Measurements from ENCODE around the gene CLEC4F. TPM values are rescaled to one million over a fixed set of nuclear protein-coding genes. Genes with fewer than 3 reads are reported as not detected.

CLEC4F gene
- total RNA-seq, 1 donor from 2014 or later, result not detected

- H3K27me3 ChIP-seq, result peaks cover 3% of the 10 kb centered on the region
- DNase-seq (ENCODE audit: low spot score in 2 of 2), result no peak
- TF ChIP-seq, protein P1, sequence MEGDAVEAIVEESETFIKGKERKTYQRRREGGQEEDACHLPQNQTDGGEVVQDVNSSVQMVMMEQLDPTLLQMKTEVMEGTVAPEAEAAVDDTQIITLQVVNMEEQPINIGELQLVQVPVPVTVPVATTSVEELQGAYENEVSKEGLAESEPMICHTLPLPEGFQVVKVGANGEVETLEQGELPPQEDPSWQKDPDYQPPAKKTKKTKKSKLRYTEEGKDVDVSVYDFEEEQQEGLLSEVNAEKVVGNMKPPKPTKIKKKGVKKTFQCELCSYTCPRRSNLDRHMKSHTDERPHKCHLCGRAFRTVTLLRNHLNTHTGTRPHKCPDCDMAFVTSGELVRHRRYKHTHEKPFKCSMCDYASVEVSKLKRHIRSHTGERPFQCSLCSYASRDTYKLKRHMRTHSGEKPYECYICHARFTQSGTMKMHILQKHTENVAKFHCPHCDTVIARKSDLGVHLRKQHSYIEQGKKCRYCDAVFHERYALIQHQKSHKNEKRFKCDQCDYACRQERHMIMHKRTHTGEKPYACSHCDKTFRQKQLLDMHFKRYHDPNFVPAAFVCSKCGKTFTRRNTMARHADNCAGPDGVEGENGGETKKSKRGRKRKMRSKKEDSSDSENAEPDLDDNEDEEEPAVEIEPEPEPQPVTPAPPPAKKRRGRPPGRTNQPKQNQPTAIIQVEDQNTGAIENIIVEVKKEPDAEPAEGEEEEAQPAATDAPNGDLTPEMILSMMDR (IDR thresholded peaks at IDR 0.05), result no peak
- no peak overlapping the region for H3K27ac ChIP-seq
- no peak overlapping the region for H3K4me3 ChIP-seq
- peaks cover 2% of the 10 kb centered on the region in 2 donors for H3K4me1 ChIP-seq
- no peaks in the 10 kb centered on the region for H3K36me3 ChIP-seq
- no peaks in the 10 kb centered on the region for H3K9me3 ChIP-seq
- intact Hi-C loops (cut with DNase I), result no loop called here
Observed at GRCh38 chr2:70772486-70773155, 47.8 kb downstream of the CLEC4F start.

- Histone ChIP-seq H3K4me3 (no peak overlapping the region), H3K27me3 (peaks cover 8% of the 10 kb centered on the region), H3K27ac (no peak overlapping the region), H3K36me3 (no peaks in the 10 kb centered on the region), H3K9me3 (no peaks in the 10 kb centered on the region), H3K4me1 (peaks cover 10% of the 10 kb centered on the region in 2 donors)
- DNase-seq (ENCODE audit: low spot score in 2 of 2), result no peak
- intact Hi-C loops (cut with DNase I), result no loop called here
- TF ChIP-seq, protein P1 (IDR thresholded peaks at IDR 0.05), result no peak
Observed at GRCh38 chr2:70771446-70771845, 49.0 kb downstream of the CLEC4F start.

DNA sequence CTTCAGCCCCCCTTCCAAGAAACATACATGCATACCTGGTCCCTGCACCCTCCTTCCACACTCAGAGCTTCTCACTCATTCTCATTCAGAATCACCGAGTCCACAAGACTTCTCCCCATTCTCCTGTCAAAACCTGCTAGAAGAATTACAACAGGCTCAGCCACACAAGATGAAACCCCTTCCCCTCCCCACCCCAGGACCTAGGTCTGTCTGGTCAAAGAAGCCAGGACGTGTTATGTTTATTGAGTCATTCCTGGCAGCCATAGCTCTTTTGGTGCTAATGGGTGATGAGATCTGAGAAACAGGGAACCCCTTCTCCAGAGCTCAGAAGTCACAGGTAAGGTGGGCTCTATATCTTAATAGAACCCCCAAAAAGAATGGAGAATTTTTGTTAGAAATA, 50.9 kb downstream of the CLEC4F start:
- no peak overlapping the region for H3K4me3 ChIP-seq
- no peak overlapping the region for H3K27ac ChIP-seq
- TF ChIP-seq, protein P1 (IDR thresholded peaks at IDR 0.05), result no peak
- intact Hi-C loops (cut with DNase I), result no loop called here
- H3K4me1 ChIP-seq, result peaks cover 10% of the 10 kb centered on the region in 2 donors
- no peaks in the 10 kb centered on the region for H3K9me3 ChIP-seq
- no peak for DNase-seq (ENCODE audit: low spot score in 2 of 2)
- H3K36me3 ChIP-seq, result no peaks in the 10 kb centered on the region
- peaks cover 8% of the 10 kb centered on the region for H3K27me3 ChIP-seq

GRCh38 chr2:70768590-70769085, 51.8 kb downstream of the CLEC4F start:
- H3K4me3 ChIP-seq, result no peak overlapping the region
- intact Hi-C loops (cut with DNase I), result no loop called here
- TF ChIP-seq, protein P1 (IDR thresholded peaks at IDR 0.05), result no peak
- no peaks in the 10 kb centered on the region for H3K36me3 ChIP-seq
- H3K27me3 ChIP-seq, result peaks cover 8% of the 10 kb centered on the region
- no peak overlapping the region for H3K27ac ChIP-seq
- no peaks in the 10 kb centered on the region for H3K9me3 ChIP-seq
- peaks cover 10% of the 10 kb centered on the region in 2 donors for H3K4me1 ChIP-seq
- no peak for DNase-seq (ENCODE audit: low spot score in 2 of 2)

GRCh38 chr2:70767699-70768589, 52.5 kb downstream of the CLEC4F start, which contains the start of gene ADD2:
Gene ADD2 (minus strand): TSS chr2:70768200. CDS start chr2:70706408, 61,792 bp downstream.
- no peak within 1 kb of the TSS for H3K27ac ChIP-seq
- H3K27me3 ChIP-seq, result peaks cover 8% of the 10 kb centered on the region
- peaks cover 10% of the 10 kb centered on the region in 2 donors for H3K4me1 ChIP-seq
- no peaks in the 10 kb centered on the region for H3K36me3 ChIP-seq
- peak within 1 kb of the TSS; percentile 48 to 64 for H3K4me3 ChIP-seq
- intact Hi-C loops (cut with DNase I), result no loop called here
- TF ChIP-seq, protein P1 (IDR thresholded peaks at IDR 0.05), result no peak
- DNase-seq (ENCODE audit: low spot score in 2 of 2), result peak in 1 of 2 donors; percentile 66
- no peaks in the 10 kb centered on the region for H3K9me3 ChIP-seq

Measured in ascending aorta (tissue), 2 donors.